ENCODE measurements around the gene FBXW9. TPM values are rescaled to one million over a fixed set of nuclear protein-coding genes. Genes with fewer than 3 reads are reported as not detected.

FBXW9 gene
- total and polyA plus RNA-seq, 2 of the 13 experiments (the other 11 are each of a cell fraction or from before 2014, with no cell fraction given): 5.7 to 6.1 TPM

- H4K20me1 ChIP-seq (ENCODE audit: insufficient read depth, low read length): no peaks in the 10 kb centered on the region
- H3K9me3 ChIP-seq (ENCODE audit: low read length): no peaks in the 10 kb centered on the region
- TF ChIP-seq GATAD2A (CRISPR knock-in tag; IDR thresholded peaks at IDR 0.05) (no peak), ZSCAN9 (CRISPR knock-in tag; IDR thresholded peaks at IDR 0.05; ENCODE audit: borderline replicate concordance) (no peak), MED13 (CRISPR knock-in tag; IDR thresholded peaks at IDR 0.05) (no peak), RELA (CRISPR knock-in tag; IDR thresholded peaks at IDR 0.05) (no peak), ZNF574 (CRISPR knock-in tag; IDR thresholded peaks at IDR 0.05) (no peak), ZNF768 (CRISPR knock-in tag; IDR thresholded peaks at IDR 0.05) (peak; percentile 85), ZNF816 (CRISPR knock-in tag; IDR thresholded peaks at IDR 0.05; ENCODE audit: borderline replicate concordance) (no peak), HBP1 (CRISPR knock-in tag; IDR thresholded peaks at IDR 0.05; ENCODE audit: low read depth) (no peak)
- no peak overlapping the region for H3K27ac ChIP-seq (ENCODE audit: extremely low read length, insufficient read depth, low read length)
- intact Hi-C loops (cut with micrococcal nuclease; ENCODE audit: unreplicated experiment): no loop called here
- peaks cover 0 to 5% of the 10 kb centered on the region in 2 experiments; a peak in 1 of 5 replicates for H3K36me3 ChIP-seq (replicated peaks in 1 of 2; ENCODE audit: control insufficient read depth in 1 of 2, insufficient read depth in 2 of 2, low read length in 2 of 2)
- CTCF ChIA-PET (ENCODE audit: low intra/inter-chr PET ratio, low total read pairs): no interaction called here
- DNase-seq (ENCODE audit: low spot score) (no peak), ATAC-seq (no peak), FAIRE-seq (no peak)
- no peak overlapping the region for H3K4me3 ChIP-seq (replicated peaks in 1 of 3; ENCODE audit: insufficient read depth in 1 of 3, low read depth in 2 of 3, low read length in 3 of 3)
- WGBS (ENCODE audit: low lambda C conversion rate): 92% methylated on average over 3 of the region's 5 CpGs
- peaks cover 4% of the 10 kb centered on the region for H3K79me2 ChIP-seq (ENCODE audit: insufficient read depth, low read length)
- POLR2A ChIA-PET: no interaction called here
- H3K9ac ChIP-seq (ENCODE audit: insufficient read depth, low read depth, low read length): no peak overlapping the region
- no peak overlapping the region for H2AFZ ChIP-seq (ENCODE audit: low read length)
- BruUV-seq (replicated peaks): no TSS peak
- no peaks in the 10 kb centered on the region; a peak in 1 of 5 replicates for H3K27me3 ChIP-seq (ENCODE audit: control insufficient read depth in 1 of 2, insufficient read depth in 2 of 2, low read length in 2 of 2)
- H3K4me1 ChIP-seq (ENCODE audit: insufficient read depth, low read length): peaks cover 16% of the 10 kb centered on the region
- in situ Hi-C loops (cut with HindIII; ENCODE audit: extremely low pct_ligation_motif_present, low pct_unique_long_range_greater_than_20kb): no loop called here
- no peak overlapping the region for H3K4me2 ChIP-seq (ENCODE audit: low read depth, low read length)
Observed at GRCh38 chr19:12692960-12693359, 3.5 kb downstream of the FBXW9 start.
